Measurements from ENCODE around the gene SLC6A2. TPM values are rescaled to one million over a fixed set of nuclear protein-coding genes. Genes with fewer than 3 reads are reported as not detected.

Gene SLC6A2
- total RNA-seq, 2 donors from 2014 or later, result not detected

GRCh38 chr16:55656691-55657092 lies 904 bp downstream of the SLC6A2 start:
- Mint-ChIP-seq H3K27me3 (ENCODE audit: low read depth) (peaks cover 8% of the 10 kb centered on the region), H3K36me3 (ENCODE audit: insufficient read depth in 2 of 2) (no peaks in the 10 kb centered on the region), H3K9me3 (no peaks in the 10 kb centered on the region), H3K4me3 (no peak overlapping the region), H3K27ac (no peak overlapping the region), H3K4me1 (ENCODE audit: low read depth) (no peaks in the 10 kb centered on the region)
- DNase-seq (no peak), ATAC-seq (replicated peaks in 1 of 2) (no peak)

- DNase-seq (no peak), ATAC-seq (replicated peaks in 1 of 2) (no peak)
- H3K27ac Mint-ChIP-seq, result no peak overlapping the region
- no peaks in the 10 kb centered on the region for H3K36me3 Mint-ChIP-seq (ENCODE audit: insufficient read depth in 2 of 2)
- H3K9me3 Mint-ChIP-seq, result no peaks in the 10 kb centered on the region
- H3K4me1 Mint-ChIP-seq (ENCODE audit: low read depth), result no peaks in the 10 kb centered on the region
- H3K27me3 Mint-ChIP-seq (ENCODE audit: low read depth), result peaks cover 8% of the 10 kb centered on the region
- no peak overlapping the region for H3K4me3 Mint-ChIP-seq
These were observed 1.8 kb downstream of the SLC6A2 start for GRCh38 chr16:55657616-55658015.

- no peaks in the 10 kb centered on the region for H3K36me3 Mint-ChIP-seq (ENCODE audit: insufficient read depth in 2 of 2)
- no peaks in the 10 kb centered on the region for H3K4me1 Mint-ChIP-seq (ENCODE audit: low read depth)
- no peak for DNase-seq
- H3K4me3 Mint-ChIP-seq, result no peak overlapping the region
- H3K27ac Mint-ChIP-seq, result no peak overlapping the region
- H3K27me3 Mint-ChIP-seq (ENCODE audit: low read depth), result peaks cover 8% of the 10 kb centered on the region
- no peak for ATAC-seq (replicated peaks in 1 of 2)
- H3K9me3 Mint-ChIP-seq, result peaks cover 2% of the 10 kb centered on the region in 2 donors
These were observed 3.2 kb downstream of the SLC6A2 start for GRCh38 chr16:55658898-55659420.

GRCh38 chr16:55660026-55660425 lies 4.2 kb downstream of the SLC6A2 start:
- ATAC-seq (replicated peaks in 1 of 2), result no peak
- peaks cover 8% of the 10 kb centered on the region for H3K27me3 Mint-ChIP-seq (ENCODE audit: low read depth)
- H3K4me3 Mint-ChIP-seq, result no peak overlapping the region
- no peaks in the 10 kb centered on the region for H3K4me1 Mint-ChIP-seq (ENCODE audit: low read depth)
- peaks cover 2% of the 10 kb centered on the region in 2 donors for H3K9me3 Mint-ChIP-seq
- no peaks in the 10 kb centered on the region for H3K36me3 Mint-ChIP-seq (ENCODE audit: insufficient read depth in 2 of 2)
- DNase-seq, result no peak
- no peak overlapping the region for H3K27ac Mint-ChIP-seq

GRCh38 chr16:55660828-55661227 lies 5.0 kb downstream of the SLC6A2 start:
- no peak overlapping the region for H3K4me3 Mint-ChIP-seq
- H3K4me1 Mint-ChIP-seq (ENCODE audit: low read depth), result no peaks in the 10 kb centered on the region
- H3K36me3 Mint-ChIP-seq (ENCODE audit: insufficient read depth in 2 of 2), result no peaks in the 10 kb centered on the region
- peaks cover 11% of the 10 kb centered on the region for H3K27me3 Mint-ChIP-seq (ENCODE audit: low read depth)
- ATAC-seq (replicated peaks in 1 of 2), result no peak
- peaks cover 2% of the 10 kb centered on the region in 2 donors for H3K9me3 Mint-ChIP-seq
- no peak for DNase-seq
- no peak overlapping the region for H3K27ac Mint-ChIP-seq

- Mint-ChIP-seq H3K27me3 (ENCODE audit: low read depth) (peaks cover 8% of the 10 kb centered on the region), H3K4me3 (no peak overlapping the region)
These were observed 6.3 kb downstream of the SLC6A2 start for GRCh38 chr16:55661941-55662643.

GRCh38 chr16:55662644-55663031 lies 6.8 kb downstream of the SLC6A2 start:
- ATAC-seq (replicated peaks in 1 of 2) (no peak), DNase-seq (no peak)
- H3K36me3 Mint-ChIP-seq (ENCODE audit: insufficient read depth in 2 of 2), result no peaks in the 10 kb centered on the region

More at GRCh38 chr16:55661941-55662643, 6.3 kb downstream of the SLC6A2 start:
- H3K36me3 Mint-ChIP-seq (ENCODE audit: insufficient read depth in 2 of 2), result no peaks in the 10 kb centered on the region
- peaks cover 2% of the 10 kb centered on the region in 2 donors for H3K9me3 Mint-ChIP-seq
- ATAC-seq (replicated peaks in 1 of 2), result no peak
- no peaks in the 10 kb centered on the region for H3K4me1 Mint-ChIP-seq (ENCODE audit: low read depth)
- no peak for DNase-seq
- H3K27ac Mint-ChIP-seq, result no peak overlapping the region

GRCh38 chr16:55663225-55663624 lies 7.4 kb downstream of the SLC6A2 start:
- Mint-ChIP-seq H3K4me3 (no peak overlapping the region), H3K27ac (no peak overlapping the region), H3K4me1 (ENCODE audit: low read depth) (no peaks in the 10 kb centered on the region), H3K36me3 (ENCODE audit: insufficient read depth in 2 of 2) (no peaks in the 10 kb centered on the region), H3K27me3 (ENCODE audit: low read depth) (peaks cover 6% of the 10 kb centered on the region), H3K9me3 (peaks cover 2% of the 10 kb centered on the region in 2 donors)
- DNase-seq (no peak), ATAC-seq (replicated peaks in 1 of 2) (no peak)

More at GRCh38 chr16:55662644-55663031, 6.8 kb downstream of the SLC6A2 start:
- Mint-ChIP-seq H3K4me1 (ENCODE audit: low read depth) (no peaks in the 10 kb centered on the region), H3K27me3 (ENCODE audit: low read depth) (peaks cover 6% of the 10 kb centered on the region), H3K27ac (no peak overlapping the region), H3K4me3 (no peak overlapping the region), H3K9me3 (peaks cover 2% of the 10 kb centered on the region in 2 donors)

- H3K4me1 Mint-ChIP-seq (ENCODE audit: low read depth), result no peaks in the 10 kb centered on the region
- peaks cover 6% of the 10 kb centered on the region for H3K27me3 Mint-ChIP-seq (ENCODE audit: low read depth)
- H3K9me3 Mint-ChIP-seq, result peaks cover 2% of the 10 kb centered on the region in 2 donors
- H3K36me3 Mint-ChIP-seq (ENCODE audit: insufficient read depth in 2 of 2), result no peaks in the 10 kb centered on the region
- H3K27ac Mint-ChIP-seq, result no peak overlapping the region
- H3K4me3 Mint-ChIP-seq, result no peak overlapping the region
- DNase-seq (no peak), ATAC-seq (replicated peaks in 1 of 2) (no peak)
These were observed 8.2 kb downstream of the SLC6A2 start for GRCh38 chr16:55663765-55664677.

- DNase-seq (no peak), ATAC-seq (replicated peaks in 1 of 2) (no peak)
- Mint-ChIP-seq H3K36me3 (ENCODE audit: insufficient read depth in 2 of 2) (no peaks in the 10 kb centered on the region), H3K4me3 (no peak overlapping the region), H3K4me1 (ENCODE audit: low read depth) (no peaks in the 10 kb centered on the region), H3K27ac (no peak overlapping the region), H3K9me3 (peaks cover 2% of the 10 kb centered on the region in 2 donors), H3K27me3 (ENCODE audit: low read depth) (peaks cover 6% of the 10 kb centered on the region)
These were observed 9.1 kb downstream of the SLC6A2 start for GRCh38 chr16:55664786-55665407.

GRCh38 chr16:55665511-55665910 lies 9.7 kb downstream of the SLC6A2 start:
- no peaks in the 10 kb centered on the region for H3K36me3 Mint-ChIP-seq (ENCODE audit: insufficient read depth in 2 of 2)
- H3K27ac Mint-ChIP-seq, result no peak overlapping the region
- DNase-seq (no peak), ATAC-seq (replicated peaks in 1 of 2) (no peak)
- no peak overlapping the region for H3K4me3 Mint-ChIP-seq
- peaks cover 6% of the 10 kb centered on the region for H3K27me3 Mint-ChIP-seq (ENCODE audit: low read depth)
- no peaks in the 10 kb centered on the region for H3K4me1 Mint-ChIP-seq (ENCODE audit: low read depth)
- H3K9me3 Mint-ChIP-seq, result peaks cover 2% of the 10 kb centered on the region in 2 donors

- H3K27ac Mint-ChIP-seq, result no peak overlapping the region
- H3K4me1 Mint-ChIP-seq (ENCODE audit: low read depth), result no peaks in the 10 kb centered on the region
- H3K9me3 Mint-ChIP-seq, result peaks cover 2% of the 10 kb centered on the region in 2 donors
- peaks cover 6% of the 10 kb centered on the region for H3K27me3 Mint-ChIP-seq (ENCODE audit: low read depth)
- DNase-seq (no peak), ATAC-seq (replicated peaks in 1 of 2) (no peak)
- H3K36me3 Mint-ChIP-seq (ENCODE audit: insufficient read depth in 2 of 2), result no peaks in the 10 kb centered on the region
- H3K4me3 Mint-ChIP-seq, result no peak overlapping the region
These were observed 10.2 kb downstream of the SLC6A2 start for GRCh38 chr16:55666012-55666411.

- Mint-ChIP-seq H3K4me3 (no peak overlapping the region), H3K27me3 (ENCODE audit: low read depth) (peaks cover 6% of the 10 kb centered on the region), H3K36me3 (ENCODE audit: insufficient read depth in 2 of 2) (no peaks in the 10 kb centered on the region), H3K4me1 (ENCODE audit: low read depth) (no peaks in the 10 kb centered on the region), H3K27ac (no peak overlapping the region), H3K9me3 (peaks cover 2% of the 10 kb centered on the region in 2 donors)
- no peak for DNase-seq
- ATAC-seq (replicated peaks in 1 of 2), result no peak
These were observed 12.0 kb downstream of the SLC6A2 start for GRCh38 chr16:55667753-55668152.
